NCI-H1694 (cell line): ENCODE data around the gene C1QTNF9.
"Not testable (repeated sequence)": the region's sequence is repeated elsewhere in the genome, so short reads cannot be mapped to it uniquely, and the experiment has no call there.

ENCODE experiments used
- DNase-seq: peaks from one replicate; lab custom pipeline; 2025; lab: John Stamatoyannopoulos, UW

C1QTNF9 gene

DNA sequence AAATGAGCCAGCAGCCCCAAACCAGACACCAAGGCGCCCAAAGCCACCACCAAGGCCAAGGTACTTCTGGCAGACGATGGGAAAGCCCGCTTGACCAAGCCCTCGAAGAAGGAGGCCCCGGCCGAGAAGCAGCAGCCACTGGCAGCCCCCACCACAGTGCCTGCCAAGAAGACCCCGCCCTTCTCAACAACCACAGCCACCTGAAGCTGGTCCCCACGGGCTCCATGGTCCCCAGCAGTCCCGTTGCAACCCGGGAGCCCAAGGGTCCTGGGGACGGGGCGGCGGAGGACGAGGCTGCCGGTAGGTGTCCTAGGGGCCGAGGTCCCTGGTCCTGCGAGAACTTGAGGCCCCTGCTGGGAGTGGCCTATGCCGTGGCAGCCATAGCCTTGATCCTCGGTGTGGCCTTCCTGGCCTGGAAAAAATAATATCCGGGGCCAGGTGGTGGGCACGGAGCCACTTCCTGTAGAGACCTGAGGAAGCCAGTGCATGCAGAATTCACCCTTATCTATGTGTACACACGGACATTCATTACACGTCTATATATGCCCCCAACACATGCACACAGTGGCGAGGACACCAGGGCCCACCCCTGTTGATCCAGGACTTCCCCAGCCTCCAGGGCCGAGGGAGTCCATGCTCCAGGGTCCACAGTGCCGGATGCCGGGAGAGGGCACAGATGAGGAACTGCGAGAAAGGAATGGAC, 13.8 kb downstream of the C1QTNF9 start:
- no peak for DNase-seq

DNA sequence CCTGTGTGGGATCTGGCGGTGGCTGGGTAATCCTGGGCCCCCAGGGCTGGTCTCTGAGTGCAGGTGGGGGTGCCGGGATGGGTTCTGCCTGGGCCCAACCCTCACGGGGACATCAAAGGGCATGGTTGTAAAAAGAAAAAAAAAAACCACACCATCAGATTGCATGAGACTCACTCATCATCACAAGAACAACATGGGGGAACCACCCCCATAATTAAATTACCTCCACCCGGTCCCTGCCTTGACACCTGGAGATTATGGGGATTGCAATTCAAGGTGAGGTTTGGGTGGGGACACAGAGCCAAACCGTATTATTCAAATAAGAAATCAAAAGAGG, 14.3 kb downstream of the C1QTNF9 start:
- no peak for DNase-seq

GRCh38 chr13:24327598-24327997, 18.2 kb downstream of the C1QTNF9 start:
- not testable (repeated sequence) for DNase-seq

DNA sequence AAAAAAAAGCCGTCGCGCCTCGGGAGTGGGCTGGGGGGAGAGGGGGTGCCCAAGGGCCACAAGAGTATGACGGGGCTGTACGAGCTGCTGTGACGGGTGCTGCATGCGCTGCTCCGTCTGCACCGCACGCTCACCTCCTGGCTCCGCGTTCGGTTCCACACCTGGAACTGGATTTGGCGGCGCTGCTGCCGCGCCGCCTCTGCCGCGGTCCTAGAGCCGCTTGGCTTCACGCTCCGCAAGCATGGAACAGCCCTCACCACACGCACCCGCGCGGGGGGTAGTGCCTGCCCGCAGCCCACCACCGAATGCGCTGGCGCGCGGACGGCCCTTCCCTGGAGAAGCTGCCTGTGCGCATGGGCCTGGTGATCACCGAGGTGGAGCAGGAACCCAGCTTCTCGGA, 18.8 kb downstream of the C1QTNF9 start:
- no peak for DNase-seq

DNA sequence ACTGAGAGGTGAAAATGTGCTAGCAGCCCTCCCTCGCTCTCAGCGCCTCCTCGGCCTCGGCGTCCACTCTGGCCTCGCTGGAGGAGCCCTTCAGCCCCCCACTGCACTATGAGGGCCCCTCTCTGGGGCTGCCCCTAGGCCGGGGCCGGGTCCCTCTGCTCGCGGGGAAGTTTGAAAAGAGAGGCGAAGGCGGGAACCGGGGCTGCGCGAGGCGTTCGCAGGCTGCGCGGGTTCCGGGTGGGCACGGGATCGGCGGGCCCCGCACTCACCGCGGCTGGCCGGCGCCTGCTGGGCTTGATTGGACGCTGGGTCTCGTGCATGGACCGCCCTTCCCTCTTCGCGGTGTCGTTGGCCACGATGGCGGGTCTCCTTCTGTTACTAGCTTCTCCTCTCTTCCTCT, 29.3 kb downstream of the C1QTNF9 start:
- DNase-seq: no peak

- DNase-seq: no peak
Observed at GRCh38 chr13:24339937-24340607, 30.7 kb downstream of the C1QTNF9 start.

GRCh38 chr13:24340608-24340955, 31.2 kb downstream of the C1QTNF9 start:
- DNase-seq: no peak

GRCh38 chr13:24341439-24341838, 32.1 kb downstream of the C1QTNF9 start:
- no peak for DNase-seq

GRCh38 chr13:24348385-24348784, 39.0 kb downstream of the C1QTNF9 start:
- DNase-seq: no peak

DNA sequence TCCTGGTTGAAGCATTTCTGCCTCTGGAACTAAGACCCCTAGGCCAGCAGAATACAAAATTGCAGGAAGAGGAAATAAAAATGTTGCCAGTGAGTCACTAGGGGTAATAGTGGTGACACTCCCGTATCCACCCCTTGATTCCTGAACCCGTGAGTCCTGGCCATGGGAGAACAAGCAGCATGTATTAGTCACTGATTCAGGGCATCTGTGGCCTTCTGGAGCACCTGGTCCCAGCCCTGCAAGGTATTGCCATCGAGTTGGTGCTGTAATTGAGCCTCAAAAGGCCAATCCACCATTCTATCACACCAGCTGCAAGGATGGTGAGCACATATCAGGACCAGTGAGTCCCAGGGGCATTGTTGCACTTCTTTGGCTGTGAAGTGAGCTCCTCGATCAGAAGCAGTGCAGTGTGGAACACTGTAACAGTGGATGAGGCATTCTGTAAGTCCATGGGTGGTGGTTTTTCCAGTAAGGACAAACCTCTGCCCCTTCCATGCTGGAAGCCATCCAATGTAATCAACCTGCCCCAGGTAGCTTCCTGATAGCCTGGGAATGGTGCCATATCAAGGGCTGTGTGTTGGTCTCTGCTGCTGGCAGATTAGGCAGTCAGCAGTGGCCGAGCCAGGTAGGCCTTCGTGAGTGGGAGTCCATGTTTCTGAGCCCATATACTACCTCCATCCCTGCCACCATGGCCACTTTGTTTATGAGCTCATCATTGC, 39.6 kb downstream of the C1QTNF9 start:
- DNase-seq: no peak

DNA sequence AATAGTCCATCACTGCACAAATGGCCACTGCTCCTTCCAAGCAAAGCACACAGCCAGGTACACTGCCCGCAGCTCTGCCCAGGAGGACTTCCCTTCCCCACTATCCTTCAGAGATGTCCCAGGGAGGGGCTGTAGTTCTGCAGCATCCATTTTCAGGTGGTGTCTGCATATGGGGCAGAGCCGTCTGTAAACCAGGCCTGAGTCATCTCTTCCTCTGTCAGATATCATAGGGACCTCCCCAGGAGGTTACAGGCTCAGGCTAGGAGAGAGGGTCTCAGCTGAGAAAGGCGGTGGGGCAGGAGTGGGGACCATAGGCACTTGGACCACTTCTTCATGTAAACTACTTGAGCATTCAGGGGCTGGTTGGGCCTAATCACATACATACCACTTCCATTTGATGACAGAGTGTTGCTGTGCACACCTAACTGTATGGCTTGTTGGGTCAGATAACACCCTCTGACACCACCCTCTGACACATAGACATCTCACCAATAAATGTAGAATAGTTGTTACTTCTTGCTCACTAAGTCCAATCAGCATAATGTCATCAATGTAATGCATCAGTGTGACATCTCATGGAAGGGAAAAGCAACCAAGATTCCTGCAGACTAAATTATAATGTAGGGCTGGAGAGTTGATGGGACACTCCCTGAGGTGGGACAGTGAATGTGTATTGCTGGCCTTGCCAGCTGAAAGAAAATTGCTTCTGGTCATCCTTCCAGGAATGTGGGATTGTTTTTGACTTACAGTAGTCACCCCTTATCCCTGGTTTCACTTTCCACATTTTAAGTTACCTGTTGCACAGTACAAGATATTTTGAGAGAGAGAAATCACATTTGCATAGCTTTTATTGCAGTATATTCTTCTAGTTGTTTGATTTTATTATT, 40.6 kb downstream of the C1QTNF9 start:
- DNase-seq: not testable (repeated sequence)

GRCh38 chr13:24351423-24351822, 42.0 kb downstream of the C1QTNF9 start:
- DNase-seq: no peak

DNA sequence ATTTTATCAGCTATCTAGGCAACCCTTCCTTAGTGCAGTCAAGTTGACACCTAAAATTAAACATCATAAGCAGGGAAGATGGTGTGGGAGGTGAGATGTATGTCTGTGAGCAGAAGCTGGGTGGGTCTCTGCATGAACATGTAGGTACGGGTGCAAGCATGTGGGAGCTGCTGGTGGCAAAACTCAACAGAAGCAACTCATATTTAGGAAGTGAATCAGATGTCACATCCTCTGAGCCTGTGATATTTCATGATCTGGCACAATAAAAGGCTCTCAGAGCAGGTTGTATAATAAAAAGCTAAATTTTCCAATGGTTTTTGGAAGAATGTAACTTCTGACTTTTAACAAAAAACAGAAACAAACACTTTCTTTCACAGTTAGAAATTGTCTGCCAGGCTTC, 44.4 kb downstream of the C1QTNF9 start:
- no peak for DNase-seq

- no peak for DNase-seq
Observed at GRCh38 chr13:24355103-24355502, 45.7 kb downstream of the C1QTNF9 start.

GRCh38 chr13:24356270-24356669, 46.9 kb downstream of the C1QTNF9 start:
- no peak for DNase-seq

- no peak for DNase-seq
Observed at GRCh38 chr13:24356837-24357236, 47.5 kb downstream of the C1QTNF9 start.

DNA sequence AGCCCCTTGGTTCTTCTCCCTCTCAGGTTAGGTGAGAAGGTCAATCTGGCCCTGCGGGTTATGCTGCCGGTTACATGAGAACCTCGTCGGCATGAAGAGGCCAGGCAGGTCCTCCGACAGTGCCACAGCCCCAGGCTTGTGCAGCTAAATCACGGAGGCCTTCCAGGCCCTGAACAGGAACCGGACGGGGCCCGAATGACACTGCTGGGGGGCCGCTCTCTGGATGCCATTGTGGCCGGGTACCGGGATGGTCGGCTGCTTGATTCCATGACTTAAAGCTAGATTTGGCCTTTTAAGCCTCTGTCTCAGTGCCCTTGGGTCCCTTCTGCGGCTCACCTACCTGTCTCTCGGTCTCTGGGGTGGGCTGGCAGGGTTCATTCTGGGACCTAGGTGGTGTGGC, 48.4 kb downstream of the C1QTNF9 start:
- DNase-seq: no peak

DNA sequence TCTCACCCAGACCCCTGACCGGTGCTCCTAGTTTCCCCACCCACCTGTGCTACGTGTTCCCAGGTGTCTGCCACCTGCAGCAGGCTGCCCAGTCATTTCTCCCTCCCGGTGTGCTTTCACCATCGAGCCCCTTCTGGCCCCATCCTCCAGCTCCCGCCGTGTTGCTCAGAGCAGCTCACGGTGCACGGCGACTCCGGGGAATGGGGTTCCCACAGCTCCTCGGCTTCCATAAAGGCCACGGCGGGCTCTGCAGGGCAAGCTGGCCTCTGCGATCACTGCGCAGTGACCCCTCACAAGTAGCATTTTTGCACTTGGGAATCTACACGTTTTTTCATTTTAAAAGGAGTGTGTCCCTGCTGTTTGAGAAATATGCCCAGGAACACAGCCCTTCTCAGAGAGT, 49.5 kb downstream of the C1QTNF9 start:
- DNase-seq: not testable (repeated sequence)

GRCh38 chr13:24359252-24359651, 49.9 kb downstream of the C1QTNF9 start:
- not testable (repeated sequence) for DNase-seq

- DNase-seq: no peak
Observed at GRCh38 chr13:24360106-24360505, 50.7 kb downstream of the C1QTNF9 start.

GRCh38 chr13:24361113-24361512, 51.7 kb downstream of the C1QTNF9 start:
- no peak for DNase-seq

GRCh38 chr13:24361852-24362366, 52.5 kb downstream of the C1QTNF9 start:
- no peak for DNase-seq
